MM.1S (cell line): Measurements from ENCODE around the gene CRAT.

Experiments used
- DNase-seq: peaks from one replicate; pipeline ENCODE4 v3.0.0-alpha.2; 2015
- H2AFZ ChIP-seq: fragments of 300-600 bp; sonication (generic); 2 replicates; pipeline ENCODE4 v1.6.0; 2016; ENCODE audit warnings: antibody characterized with exemption, low read length
- H3F3A ChIP-seq: fragments of 300-600 bp; sonication (generic); 2 replicates; pipeline ENCODE4 v1.6.1; 2016; ENCODE audit warnings: mild to moderate bottlenecking, antibody characterized with exemption, low read length, moderate library complexity, mixed read lengths; ENCODE audit not compliant: insufficient read depth
- H3K27ac ChIP-seq: fragments of 300-600 bp; sonication (generic); 2 replicates; pipeline ENCODE4 v1.5.1; 2016; ENCODE audit warnings: mild to moderate bottlenecking, low read length
- H3K27me3 ChIP-seq: fragments of 300-600 bp; sonication (generic); replicated peaks from 2 replicates; pipeline ENCODE4 v1.6.0; 2016; ENCODE audit warnings: low read length; ENCODE audit not compliant: insufficient read depth
- H3K36me3 ChIP-seq: fragments of 300-600 bp; sonication (generic); replicated peaks from 2 replicates; pipeline ENCODE4 v1.6.1; 2016; ENCODE audit warnings: mild to moderate bottlenecking, low read length, mixed read lengths; ENCODE audit not compliant: insufficient read depth
- H3K4me1 ChIP-seq: fragments of 300-600 bp; sonication (generic); 2 replicates; pipeline ENCODE4 v1.6.1; 2016; ENCODE audit warnings: low read length, mixed read lengths
- H3K4me2 ChIP-seq: fragments of 300-600 bp; sonication (generic); 2 replicates; pipeline ENCODE4 v1.6.0; 2016; ENCODE audit warnings: low read depth, low read length
- H3K4me3 ChIP-seq: fragments of 300-600 bp; sonication (generic); 2 replicates; pipeline ENCODE4 v1.5.1; 2016; ENCODE audit warnings: low read length, mixed read lengths
- H3K79me2 ChIP-seq: fragments of 300-600 bp; sonication (generic); 2 replicates; pipeline ENCODE4 v1.6.1; 2016; ENCODE audit warnings: mixed run types, low read length, mixed read lengths
- H3K9ac ChIP-seq: fragments of 300-600 bp; sonication (generic); 2 replicates; pipeline ENCODE4 v1.6.1; 2016; ENCODE audit warnings: low read length, mixed read lengths
- H3K9me2 ChIP-seq: fragments of 300-600 bp; sonication (generic); replicated peaks from 2 replicates; pipeline ENCODE4 v1.6.1; 2016; ENCODE audit warnings: mild to moderate bottlenecking, low read length, mixed read lengths; ENCODE audit not compliant: insufficient read depth
- H3K9me3 ChIP-seq: fragments of 300-600 bp; sonication (generic); replicated peaks from 2 replicates; pipeline ENCODE4 v1.6.1; 2016; ENCODE audit warnings: mild to moderate bottlenecking, low read length, mixed read lengths; ENCODE audit not compliant: insufficient read depth
- H4K20me1 ChIP-seq: fragments of 300-600 bp; sonication (generic); 2 replicates; pipeline ENCODE4 v1.6.1; 2016; ENCODE audit warnings: mild to moderate bottlenecking, low read length, moderate library complexity, mixed read lengths; ENCODE audit not compliant: insufficient read depth
- EZH2 ChIP-seq: fragments of 300-600 bp; sonication (generic); optimal IDR thresholded peaks from 2 replicates; pipeline ENCODE3; 2017; ENCODE audit warnings: low read depth, mild to moderate bottlenecking, antibody characterized with exemption, low read length, mixed read lengths
- EZH2phosphoT487 ChIP-seq: fragments of 300-600 bp; sonication (generic); IDR thresholded peaks from 2 replicates; pipeline ENCODE4 v1.6.1; 2018; ENCODE audit warnings: antibody characterized with exemption, low read length
- TF ChIP-seq, protein P1 (sequence below): fragments of 300-600 bp; sonication (generic); IDR thresholded peaks from 2 replicates; pipeline ENCODE4 v1.5.1; 2016; ENCODE audit warnings: antibody characterized with exemption, low read length, mixed read lengths

CRAT gene

DNA sequence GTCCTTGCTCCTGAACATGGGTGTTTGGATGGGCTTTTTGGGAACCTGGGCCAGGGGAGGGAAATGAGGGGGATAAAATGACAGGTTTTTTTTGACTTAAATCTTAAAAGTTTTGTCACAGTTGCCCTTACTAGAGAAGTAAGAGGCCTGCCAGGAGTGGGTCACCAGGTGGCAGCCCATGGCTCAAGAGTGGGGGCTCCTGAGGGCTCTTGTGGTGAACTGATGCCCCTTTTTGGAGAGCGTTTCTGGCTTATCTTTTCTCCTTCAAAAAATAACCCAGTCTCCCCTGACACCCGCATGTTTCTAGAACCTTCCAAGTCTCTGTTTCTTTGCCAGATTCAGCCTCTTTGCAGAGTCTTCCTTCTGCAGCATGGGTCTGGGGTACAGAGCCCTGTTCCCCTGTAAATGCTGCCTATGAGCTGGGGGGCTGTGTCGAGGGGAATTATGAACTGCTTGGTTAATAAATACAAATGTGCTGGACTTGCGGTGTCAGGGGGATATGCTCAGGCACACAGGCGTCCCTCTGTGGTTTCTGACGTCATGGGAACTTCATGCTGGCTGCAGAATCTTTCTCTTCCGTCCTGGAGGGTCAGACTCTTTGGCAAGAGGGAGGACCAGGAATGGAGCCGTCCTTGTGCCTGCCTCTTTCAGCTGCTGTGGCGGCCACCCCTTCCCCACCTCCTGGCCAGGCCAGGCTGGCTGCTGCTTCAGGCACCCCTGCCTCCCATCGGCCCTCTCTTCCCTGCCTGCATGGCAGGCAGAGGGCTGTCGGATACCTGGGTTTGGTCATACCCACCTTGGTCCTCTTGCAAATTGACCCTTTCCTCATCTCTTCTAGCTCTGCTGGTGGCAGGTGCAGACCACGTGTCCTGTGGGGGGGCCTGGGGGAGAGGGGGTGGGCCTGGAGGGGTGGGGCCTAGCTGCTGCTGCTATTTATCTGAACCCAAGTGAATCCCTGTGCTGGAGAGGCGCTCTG lies 30.8 kb upstream of the CRAT start:
- peak overlapping the region; percentile 32; the same call in 1 of the 2 replicates for H3K4me3 ChIP-seq
- peak overlapping the region; percentile 34; the same call in 1 of the 2 replicates for H3K9ac ChIP-seq
- peaks cover 21% of the 10 kb centered on the region for H3K79me2 ChIP-seq
- DNase-seq = no peak
- TF ChIP-seq, protein P1, sequence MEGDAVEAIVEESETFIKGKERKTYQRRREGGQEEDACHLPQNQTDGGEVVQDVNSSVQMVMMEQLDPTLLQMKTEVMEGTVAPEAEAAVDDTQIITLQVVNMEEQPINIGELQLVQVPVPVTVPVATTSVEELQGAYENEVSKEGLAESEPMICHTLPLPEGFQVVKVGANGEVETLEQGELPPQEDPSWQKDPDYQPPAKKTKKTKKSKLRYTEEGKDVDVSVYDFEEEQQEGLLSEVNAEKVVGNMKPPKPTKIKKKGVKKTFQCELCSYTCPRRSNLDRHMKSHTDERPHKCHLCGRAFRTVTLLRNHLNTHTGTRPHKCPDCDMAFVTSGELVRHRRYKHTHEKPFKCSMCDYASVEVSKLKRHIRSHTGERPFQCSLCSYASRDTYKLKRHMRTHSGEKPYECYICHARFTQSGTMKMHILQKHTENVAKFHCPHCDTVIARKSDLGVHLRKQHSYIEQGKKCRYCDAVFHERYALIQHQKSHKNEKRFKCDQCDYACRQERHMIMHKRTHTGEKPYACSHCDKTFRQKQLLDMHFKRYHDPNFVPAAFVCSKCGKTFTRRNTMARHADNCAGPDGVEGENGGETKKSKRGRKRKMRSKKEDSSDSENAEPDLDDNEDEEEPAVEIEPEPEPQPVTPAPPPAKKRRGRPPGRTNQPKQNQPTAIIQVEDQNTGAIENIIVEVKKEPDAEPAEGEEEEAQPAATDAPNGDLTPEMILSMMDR = no peak
- no peak for TF ChIP-seq EZH2phosphoT487
- TF ChIP-seq EZH2 = no peak
- peak overlapping the region; percentile 93 for H3K4me2 ChIP-seq
- H4K20me1 ChIP-seq = no peaks in the 10 kb centered on the region
- no peaks in the 10 kb centered on the region for H3K27me3 ChIP-seq
- H3F3A ChIP-seq = peaks cover 11% of the 10 kb centered on the region
- peaks cover 14% of the 10 kb centered on the region for H3K4me1 ChIP-seq
- no peak overlapping the region for H2AFZ ChIP-seq
- H3K27ac ChIP-seq = peak overlapping the region; percentile 29; the same call in 1 of the 2 replicates
- no peaks in the 10 kb centered on the region for H3K9me2 ChIP-seq
- H3K9me3 ChIP-seq = no peaks in the 10 kb centered on the region
- no peaks in the 10 kb centered on the region for H3K36me3 ChIP-seq

DNA sequence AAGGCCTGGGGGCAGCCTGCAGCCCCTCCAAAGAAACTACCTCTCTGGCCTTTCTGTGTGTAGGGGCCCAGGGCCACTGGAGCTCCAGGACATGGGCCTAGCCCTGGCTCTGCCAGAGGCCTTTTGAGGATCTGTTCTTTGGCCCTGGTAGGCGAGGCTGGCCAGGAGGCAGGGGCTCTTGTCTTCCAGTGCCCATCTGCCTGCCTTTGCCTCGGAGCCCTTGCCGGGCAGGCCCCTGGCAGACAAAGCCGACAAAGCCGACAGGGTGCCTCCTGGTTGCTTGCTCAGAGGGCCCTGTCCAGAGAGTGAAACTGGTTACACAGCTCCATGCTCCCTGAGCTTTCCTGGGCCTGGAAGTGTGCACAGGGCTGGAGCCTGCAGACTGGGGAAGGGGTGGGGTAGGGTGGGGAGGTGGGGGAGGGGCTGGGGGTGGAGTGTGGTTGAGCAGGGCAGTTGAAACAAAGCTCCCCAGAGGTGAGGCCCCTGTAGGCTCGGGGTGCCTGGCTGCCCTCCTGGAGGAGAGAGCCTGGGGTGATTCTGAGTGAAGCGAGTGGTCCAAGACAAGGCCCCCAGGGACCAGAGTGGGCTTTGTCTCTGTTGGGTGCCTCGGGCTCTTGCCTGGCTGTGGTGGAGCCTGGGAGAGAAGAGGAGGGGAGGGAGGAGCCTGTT lies 29.9 kb upstream of the CRAT start:
- H3K4me1 ChIP-seq = peaks cover 14% of the 10 kb centered on the region
- no peaks in the 10 kb centered on the region for H3K27me3 ChIP-seq
- H3K36me3 ChIP-seq = no peaks in the 10 kb centered on the region
- no peaks in the 10 kb centered on the region for H4K20me1 ChIP-seq
- H3K9ac ChIP-seq = peak overlapping the region; percentile 91
- H3F3A ChIP-seq = peaks cover 11% of the 10 kb centered on the region
- H3K9me3 ChIP-seq = no peaks in the 10 kb centered on the region
- H3K79me2 ChIP-seq = peaks cover 21% of the 10 kb centered on the region
- TF ChIP-seq, protein P1 = no peak
- no peak for TF ChIP-seq EZH2phosphoT487
- no peak for TF ChIP-seq EZH2
- peak overlapping the region; percentile 93 for H3K4me2 ChIP-seq
- H3K9me2 ChIP-seq = no peaks in the 10 kb centered on the region
- peak; percentile 22 for DNase-seq
- peak overlapping the region; percentile 52 for H2AFZ ChIP-seq
- peak overlapping the region; percentile 60 for H3K4me3 ChIP-seq
- peak overlapping the region; percentile 74 for H3K27ac ChIP-seq

DNA sequence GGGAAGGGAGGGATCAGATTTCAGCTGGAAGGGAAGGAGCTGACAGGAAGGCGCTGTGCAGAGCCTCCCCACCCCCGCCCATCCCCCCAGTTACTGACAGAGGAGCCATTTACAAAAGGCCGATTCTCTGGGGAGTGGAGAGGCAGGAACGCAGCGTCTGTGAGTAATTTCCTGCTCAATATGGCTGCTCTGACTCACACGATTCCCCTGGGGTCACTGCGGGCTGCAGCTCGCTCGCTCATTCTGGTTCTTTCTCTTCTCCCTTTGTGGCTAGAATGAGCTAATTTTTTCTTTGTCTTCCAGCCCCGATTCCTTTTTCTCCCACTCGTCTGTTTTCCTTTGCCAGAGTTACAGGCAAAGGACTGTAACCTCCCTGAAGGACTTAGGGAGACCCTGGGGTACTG lies 29.4 kb upstream of the CRAT start:
- peak; percentile 68 for DNase-seq
- Histone ChIP-seq H3K9ac (peak overlapping the region; percentile 91), H3K4me3 (peak overlapping the region; percentile 60), H3K27ac (peak overlapping the region; percentile 74), H4K20me1 (no peaks in the 10 kb centered on the region), H3K4me1 (peaks cover 14% of the 10 kb centered on the region), H3K9me2 (no peaks in the 10 kb centered on the region), H3F3A (peaks cover 11% of the 10 kb centered on the region), H3K27me3 (no peaks in the 10 kb centered on the region), H3K79me2 (peaks cover 21% of the 10 kb centered on the region), H3K36me3 (no peaks in the 10 kb centered on the region), H3K9me3 (no peaks in the 10 kb centered on the region), H3K4me2 (peak overlapping the region; percentile 93), H2AFZ (peak overlapping the region; percentile 52)
- TF ChIP-seq, protein P1 = no peak
